KOPT-K1 (cell line): ENCODE data around the gene MCM3AP.
"Not testable (repeated sequence)": the region's sequence is repeated elsewhere in the genome, so short reads cannot be mapped to it uniquely, and the experiment has no call there.

Experiments used
- H3K27ac ChIP-seq: fragments of 200-600 bp; sonication (generic); 2 replicates; pipeline ENCODE4 v1.5.1; 2016; ENCODE audit warnings: antibody characterized with exemption, mild to moderate bottlenecking, low read depth, low read length; ENCODE audit not compliant: poor library complexity, severe bottlenecking
- H3K36me3 ChIP-seq: fragments of 200-600 bp; sonication (generic); 2 replicates; pipeline ENCODE4 v1.5.1; 2017; ENCODE audit warnings: antibody characterized with exemption, mild to moderate bottlenecking, low read length, moderate library complexity; ENCODE audit not compliant: insufficient read depth
- H3K9me3 ChIP-seq: fragments of 200-600 bp; sonication (generic); 2 replicates; pipeline ENCODE4 v1.5.1; 2017; ENCODE audit warnings: antibody characterized with exemption, low read length, mild to moderate bottlenecking; ENCODE audit not compliant: insufficient read depth, poor library complexity, severe bottlenecking

The MCM3AP gene

DNA sequence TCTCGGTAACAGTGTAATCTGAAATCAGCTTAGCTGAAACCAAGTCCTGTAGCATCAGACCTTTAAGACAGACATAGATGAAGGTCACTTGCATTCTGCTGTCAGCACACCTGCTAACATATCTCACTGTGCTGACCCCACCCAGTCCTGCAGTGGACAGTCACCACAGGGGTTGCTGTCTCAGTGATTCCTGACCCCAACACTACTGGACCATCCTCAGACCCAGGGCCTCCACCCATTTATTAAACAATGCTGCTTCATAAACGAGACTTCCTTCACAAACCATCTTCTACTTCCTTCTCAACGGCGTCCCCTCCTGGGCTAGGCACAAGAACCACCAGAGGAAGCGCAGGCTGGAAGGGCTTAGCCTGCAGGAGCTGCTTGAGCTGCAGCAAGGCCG, 39.1 kb downstream of the MCM3AP start:
- Histone ChIP-seq H3K9me3 (no peaks in the 10 kb centered on the region), H3K36me3 (peaks cover 97% of the 10 kb centered on the region), H3K27ac (no peak overlapping the region)

DNA sequence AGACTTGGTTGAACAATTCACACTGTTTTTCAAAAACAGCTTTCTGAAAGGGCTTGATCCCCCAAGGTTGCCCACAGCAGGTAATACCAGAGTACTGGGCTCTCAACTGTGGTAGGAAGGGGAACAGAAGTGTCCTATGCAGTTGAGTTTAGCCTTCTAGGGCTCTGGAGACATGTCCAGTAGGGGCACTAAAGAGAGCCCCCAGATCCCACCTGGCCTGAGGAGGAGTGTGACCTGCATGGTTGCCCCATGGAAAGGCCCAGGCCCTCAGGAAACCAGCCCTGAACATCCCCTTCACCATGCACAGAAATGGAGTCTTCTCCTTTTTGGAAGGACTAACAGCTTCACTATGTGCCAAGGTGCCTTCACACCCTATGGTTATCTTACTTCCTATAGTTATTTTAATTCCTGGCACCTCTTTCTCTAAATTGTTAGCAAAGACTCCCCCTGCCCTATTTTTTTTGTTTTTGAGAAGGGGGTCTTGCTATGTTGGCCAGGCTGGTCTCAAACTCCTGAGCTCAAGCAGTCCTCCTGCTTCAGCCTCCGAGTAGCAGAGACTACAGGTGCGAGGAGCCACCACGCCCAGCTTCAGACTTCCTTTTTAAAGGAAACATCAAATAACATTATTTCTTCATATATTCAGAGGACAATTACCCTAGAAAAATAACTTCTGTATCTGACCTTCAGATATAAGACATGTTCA, 40.0 kb downstream of the MCM3AP start:
- Histone ChIP-seq H3K36me3 (peaks cover 97% of the 10 kb centered on the region), H3K27ac (no peak overlapping the region), H3K9me3 (no peaks in the 10 kb centered on the region)

DNA sequence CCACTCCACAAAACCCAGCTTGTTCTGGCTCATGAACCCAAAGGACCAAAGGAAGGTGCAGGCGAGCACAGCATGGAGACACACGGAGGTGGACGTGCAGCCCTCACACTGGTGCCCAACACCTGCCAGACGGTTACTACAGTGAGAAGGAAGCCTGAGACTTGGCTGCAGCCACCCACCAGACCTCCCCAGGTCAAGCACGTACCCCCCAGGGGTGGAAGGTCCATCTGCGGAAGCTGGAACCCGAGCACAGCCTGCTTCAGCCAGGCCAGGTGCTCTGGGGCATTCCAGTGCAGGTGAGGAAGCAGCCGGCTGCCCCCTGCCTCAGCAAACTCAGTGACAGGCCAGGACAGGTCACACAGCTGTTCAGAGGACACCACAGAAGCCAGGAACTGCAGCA, 40.8 kb downstream of the MCM3AP start:
- Histone ChIP-seq H3K36me3 (peaks cover 97% of the 10 kb centered on the region), H3K27ac (no peak overlapping the region), H3K9me3 (no peaks in the 10 kb centered on the region)

DNA sequence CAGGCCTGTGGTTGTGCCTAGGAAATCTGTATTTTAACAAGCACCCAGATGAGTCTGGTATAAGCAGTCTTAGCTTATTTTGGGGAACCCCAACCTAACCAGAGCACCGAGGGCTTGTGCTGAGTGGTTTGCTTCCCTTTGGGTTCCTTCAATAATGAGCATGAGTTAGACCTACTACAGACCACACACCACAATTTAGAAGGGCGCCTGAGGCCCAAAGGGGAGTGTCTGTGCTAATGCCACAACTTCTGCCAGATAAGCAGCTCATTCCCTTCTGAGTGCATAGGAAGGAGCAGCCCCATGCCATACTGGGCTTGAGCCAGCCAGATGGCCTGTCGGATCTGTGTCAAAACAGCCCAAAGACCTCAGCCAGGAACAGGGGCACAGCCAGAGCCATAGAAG, 41.5 kb downstream of the MCM3AP start:
- no peaks in the 10 kb centered on the region for H3K9me3 ChIP-seq
- no peak overlapping the region for H3K27ac ChIP-seq
- peaks cover 97% of the 10 kb centered on the region for H3K36me3 ChIP-seq

DNA sequence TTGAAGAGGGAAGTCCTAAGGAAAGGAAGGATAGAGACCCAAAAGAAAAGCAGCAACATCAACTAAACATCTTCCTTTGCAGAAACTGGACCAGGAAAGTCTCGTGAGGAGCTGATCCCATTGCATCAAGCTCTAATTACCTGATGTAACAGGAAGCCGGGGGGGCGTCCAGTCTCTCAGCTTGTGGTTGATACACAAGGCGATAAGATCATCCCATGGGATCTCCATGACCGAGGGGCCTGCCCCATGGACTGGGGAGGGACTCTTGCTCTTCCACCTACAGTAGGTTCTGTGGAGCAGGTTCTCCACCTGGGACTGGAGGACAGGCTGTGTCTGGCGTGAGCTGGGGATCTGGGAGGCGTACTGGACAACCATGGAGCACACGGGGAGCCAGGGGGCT, 42.1 kb downstream of the MCM3AP start:
- peaks cover 96% of the 10 kb centered on the region for H3K36me3 ChIP-seq
- H3K9me3 ChIP-seq, result no peaks in the 10 kb centered on the region
- no peak overlapping the region for H3K27ac ChIP-seq

DNA sequence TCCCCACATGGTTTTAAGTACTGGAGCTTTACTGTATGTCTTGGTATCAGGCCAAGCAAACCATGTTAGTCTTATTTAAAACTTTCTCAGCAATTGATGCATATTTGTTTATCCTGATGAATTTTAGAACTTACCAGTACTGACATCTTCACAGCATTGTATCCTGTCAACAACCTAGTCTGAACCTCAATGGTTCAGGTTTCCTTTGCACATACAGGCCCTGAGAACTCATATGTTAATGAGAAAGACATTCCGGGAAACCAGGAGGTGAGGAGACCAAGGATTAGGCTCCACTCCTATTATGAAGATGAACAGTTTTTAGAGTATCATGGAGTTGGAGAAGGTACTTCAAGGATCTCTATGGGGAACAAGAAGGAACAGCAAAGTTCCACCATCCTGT, 43.8 kb downstream of the MCM3AP start:
- H3K36me3 ChIP-seq, result peaks cover 84% of the 10 kb centered on the region
- H3K27ac ChIP-seq, H3K9me3 ChIP-seq: not testable (repeated sequence)

DNA sequence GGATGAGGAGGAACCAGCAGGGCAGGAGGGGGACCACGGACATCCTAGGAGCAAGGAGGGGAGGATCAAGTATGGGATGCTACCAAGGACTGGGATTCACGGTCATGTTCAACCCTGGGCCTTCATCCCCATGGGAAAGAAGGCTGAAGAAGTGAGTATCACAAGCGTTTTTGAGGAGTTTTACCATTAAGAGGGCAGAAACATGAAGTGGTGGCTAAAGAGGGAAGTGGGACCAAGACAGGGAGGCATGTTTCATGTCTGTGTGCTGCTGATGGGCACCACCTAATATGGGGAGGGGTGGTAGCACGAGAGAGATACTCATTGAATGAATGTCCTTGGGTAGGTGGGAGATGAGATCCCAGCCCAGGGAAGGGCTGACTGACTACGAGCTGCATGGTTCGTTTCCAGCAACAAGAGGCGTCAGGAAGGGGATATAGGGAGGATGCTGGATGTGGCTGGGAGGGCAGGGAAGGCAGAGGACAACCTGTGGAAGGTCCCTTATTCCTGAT, 45.5 kb downstream of the MCM3AP start:
- Histone ChIP-seq H3K27ac (no peak overlapping the region), H3K36me3 (peaks cover 84% of the 10 kb centered on the region), H3K9me3 (no peaks in the 10 kb centered on the region)

DNA sequence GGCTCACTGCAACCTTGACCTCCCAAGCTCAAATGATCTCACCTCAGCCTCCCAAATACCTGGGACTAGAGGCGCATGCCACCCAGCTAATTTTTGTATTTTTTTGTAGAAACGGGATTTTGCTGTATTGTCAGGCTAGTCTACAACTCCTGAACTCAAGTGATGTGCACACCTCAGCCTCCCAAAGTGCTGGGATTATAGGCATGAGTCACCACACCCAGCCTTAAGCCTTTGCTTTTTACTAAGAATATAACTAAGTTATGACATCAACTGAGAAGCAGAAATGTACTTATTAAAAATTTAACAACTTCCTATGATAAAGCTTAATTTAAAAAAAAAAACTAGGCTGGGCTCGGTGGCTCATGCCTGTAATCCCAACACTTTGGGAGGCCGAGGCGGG, 47.9 kb downstream of the MCM3AP start:
- H3K9me3 ChIP-seq, result no peaks in the 10 kb centered on the region
- peaks cover 82% of the 10 kb centered on the region for H3K36me3 ChIP-seq
- H3K27ac ChIP-seq, result no peak overlapping the region

DNA sequence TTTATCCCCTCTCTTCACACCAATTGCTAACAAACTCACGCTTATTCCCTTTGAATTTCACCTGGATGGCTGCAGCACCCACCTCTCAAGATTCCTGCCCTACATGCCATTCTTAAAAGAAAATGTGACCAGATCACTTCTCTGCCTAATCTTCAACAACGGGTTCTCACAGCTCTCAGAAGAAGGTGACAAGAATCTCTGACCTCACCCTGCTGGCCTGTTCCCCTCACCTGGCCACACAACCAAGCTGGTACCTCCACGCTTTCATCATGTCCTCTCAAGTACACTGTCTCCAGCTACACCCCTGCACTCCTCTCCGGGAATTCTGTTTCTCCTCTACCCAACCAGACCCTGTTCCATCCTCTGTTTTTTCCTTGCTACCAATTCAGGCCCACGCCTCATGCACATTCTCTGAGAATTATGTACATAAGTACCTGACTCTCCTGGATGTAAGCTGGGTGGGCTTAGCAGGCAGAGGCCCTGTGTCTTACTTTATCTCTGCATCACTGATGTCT, 50.9 kb downstream of the MCM3AP start:
- H3K36me3 ChIP-seq, result peaks cover 76% of the 10 kb centered on the region
- H3K9me3 ChIP-seq, result no peaks in the 10 kb centered on the region
- H3K27ac ChIP-seq, result peak overlapping the region; percentile 20

DNA sequence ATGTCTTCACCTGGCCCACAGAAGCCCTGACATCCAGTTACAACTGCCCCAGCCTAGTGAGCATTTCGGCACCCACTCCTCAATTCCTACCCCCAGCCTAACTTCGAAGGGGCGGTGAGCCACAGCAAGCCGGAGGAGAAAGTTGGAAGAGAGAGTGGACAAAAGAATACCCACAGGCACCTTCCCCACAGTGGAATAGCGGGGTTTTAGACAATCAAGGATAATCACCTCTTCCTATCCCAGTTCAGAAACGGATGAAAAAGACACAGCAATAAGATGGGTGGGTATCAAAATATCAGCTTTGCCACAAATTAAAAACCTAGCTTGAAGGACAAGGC, 55.5 kb downstream of the MCM3AP start:
- Histone ChIP-seq H3K9me3 (no peaks in the 10 kb centered on the region), H3K27ac (peak overlapping the region; percentile 71), H3K36me3 (peaks cover 56% of the 10 kb centered on the region)

DNA sequence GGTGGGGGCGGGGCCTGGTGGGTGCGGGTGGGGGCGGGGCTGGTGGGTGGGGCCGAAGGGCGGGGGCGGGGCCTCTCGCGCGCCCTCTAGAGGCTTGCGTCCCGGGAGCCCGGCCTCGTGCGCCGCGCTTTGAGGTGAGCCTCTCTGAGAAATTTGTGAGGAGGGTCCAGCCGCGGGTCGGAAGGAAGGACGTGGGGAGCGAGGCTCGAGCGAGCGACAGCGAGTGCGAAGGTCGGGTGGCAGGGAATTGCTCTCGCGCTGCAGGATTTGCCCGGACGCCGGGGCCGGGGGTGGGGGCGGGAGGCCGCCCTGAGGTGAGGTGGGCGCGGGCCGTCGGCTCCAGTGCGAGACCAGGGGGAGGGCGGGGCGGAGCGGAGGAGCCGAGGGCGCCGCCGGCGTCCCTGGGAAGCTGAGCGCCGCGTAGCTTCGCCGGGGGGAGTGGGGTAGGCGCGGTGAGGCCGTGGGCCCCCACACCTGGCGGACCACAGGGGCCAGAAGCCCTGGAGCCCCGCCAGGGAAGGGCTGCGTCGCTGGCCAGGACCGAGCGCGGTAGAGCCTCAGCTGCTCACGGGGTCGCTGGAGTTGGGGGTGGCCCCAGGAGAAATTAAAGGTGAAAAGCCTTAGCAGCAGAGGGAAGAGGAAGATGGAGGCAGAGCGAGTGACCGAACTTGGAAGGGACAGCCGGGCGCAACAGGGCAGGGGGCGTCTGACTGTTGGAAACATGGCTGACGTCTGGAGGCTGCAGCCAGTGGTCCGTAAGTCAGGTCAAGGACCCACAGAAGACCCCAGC, 56.1 kb downstream of the MCM3AP start:
- Histone ChIP-seq H3K36me3 (peaks cover 51% of the 10 kb centered on the region), H3K9me3 (no peaks in the 10 kb centered on the region), H3K27ac (peak overlapping the region; percentile 71)

DNA sequence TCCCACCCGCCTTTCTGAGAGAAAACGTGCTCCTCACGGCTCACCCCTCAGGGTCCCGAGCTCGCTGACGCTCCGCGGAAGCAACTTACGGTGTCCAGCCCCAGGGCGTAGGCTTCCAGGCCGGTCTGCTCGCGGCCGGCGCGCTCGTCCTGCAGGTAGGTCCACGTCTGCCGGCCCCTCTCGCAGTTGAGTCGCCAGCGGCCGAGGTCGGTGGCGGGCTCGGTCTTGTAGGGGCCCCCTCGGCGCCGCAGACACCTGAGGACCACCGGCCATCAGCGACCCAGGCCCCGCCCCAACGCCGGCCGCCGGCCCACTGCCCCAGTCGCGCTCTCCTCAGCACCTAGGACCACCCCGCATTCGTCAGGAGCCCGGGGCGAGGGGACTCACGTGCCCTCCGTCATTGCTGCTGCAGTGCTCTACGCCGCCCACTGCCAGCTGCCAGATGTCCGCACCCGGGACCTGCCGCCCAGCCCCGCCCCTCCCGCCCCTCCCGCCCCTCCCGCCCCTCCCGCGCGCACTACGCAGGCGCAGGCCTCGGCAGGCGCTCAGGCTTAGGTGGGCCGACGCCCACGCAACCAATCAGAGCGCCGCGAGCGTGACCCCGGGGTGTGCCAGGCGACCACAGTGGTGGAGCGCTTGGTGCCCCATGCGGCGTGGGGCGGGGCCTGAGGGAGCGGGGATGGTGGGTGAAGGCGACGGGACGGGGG, 56.9 kb downstream of the MCM3AP start, which contains the start of gene LSS:
Gene LSS (minus strand): TSS at position 430 of the 707 bp plus-strand sequence. CDS start 29 bp downstream, at position 401.
- H3K36me3 ChIP-seq, result peaks cover 42% of the 10 kb centered on the region
- no peaks in the 10 kb centered on the region for H3K9me3 ChIP-seq

DNA sequence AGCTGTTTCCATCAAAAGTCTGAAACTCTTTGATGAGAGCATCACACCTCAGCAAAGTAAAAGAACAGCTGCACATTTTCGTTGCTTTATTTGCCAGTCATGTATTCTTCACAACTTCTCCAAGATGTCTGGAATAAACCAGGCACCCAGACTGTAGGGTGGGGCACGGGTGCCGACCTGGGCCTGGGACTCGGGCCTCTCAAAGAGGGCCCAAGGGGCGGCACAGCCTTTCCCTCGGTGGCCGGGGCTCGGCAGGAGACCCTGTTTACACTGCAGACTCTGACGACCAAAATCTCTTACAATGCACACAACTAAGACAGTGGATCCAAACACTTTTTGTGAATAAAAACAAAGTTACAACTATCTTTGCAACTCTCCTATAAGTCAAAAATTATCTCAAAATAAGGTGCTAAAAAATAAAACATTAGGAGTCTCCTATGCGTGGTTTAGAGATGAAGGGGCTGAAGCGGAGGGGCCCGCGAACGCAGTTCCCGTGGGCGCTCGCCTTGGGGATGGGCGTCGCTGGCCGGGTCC, 57.5 kb downstream of the MCM3AP start:
- Histone ChIP-seq H3K9me3 (no peaks in the 10 kb centered on the region), H3K27ac (peak overlapping the region; percentile 75), H3K36me3 (peaks cover 42% of the 10 kb centered on the region)

More for the DNA sequence above, 56.9 kb downstream of the MCM3AP start, which contains the start of gene LSS:
- H3K27ac ChIP-seq, result peak within 1 kb of the TSS; percentile 75

DNA sequence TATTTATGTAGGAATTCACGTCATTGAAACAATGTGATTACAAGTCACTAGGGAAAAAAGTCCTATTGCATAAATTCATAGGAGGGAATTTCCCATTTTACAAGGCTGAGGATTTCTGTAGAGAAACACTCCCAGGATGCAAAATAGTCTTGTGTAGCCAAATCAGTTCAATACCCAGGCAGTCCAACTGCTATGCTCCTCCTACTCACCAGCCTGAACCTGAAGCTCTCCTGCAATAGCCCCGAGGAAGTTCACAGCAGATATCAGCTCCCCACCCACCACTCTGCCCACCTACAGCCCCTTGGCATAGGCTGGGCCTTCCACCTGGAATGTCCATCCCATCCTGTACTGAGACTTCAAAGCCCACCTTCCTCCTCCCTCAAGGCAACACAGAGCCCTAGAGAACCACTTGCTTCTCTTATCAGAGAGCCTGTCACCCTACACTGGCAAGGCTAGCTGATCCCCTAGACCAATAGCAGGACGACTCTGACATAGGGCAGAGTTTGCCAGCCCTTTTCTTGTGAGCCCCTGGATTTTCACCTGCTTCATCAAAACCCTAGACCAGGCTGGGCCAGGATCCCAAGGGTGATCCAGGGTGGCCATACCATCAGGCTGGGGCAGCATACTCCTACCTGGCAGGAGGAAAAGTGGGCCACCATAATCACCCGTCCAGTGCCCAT, 58.4 kb downstream of the MCM3AP start:
- H3K27ac ChIP-seq, result peak overlapping the region; percentile 75
- H3K36me3 ChIP-seq, result peaks cover 42% of the 10 kb centered on the region
- no peaks in the 10 kb centered on the region for H3K9me3 ChIP-seq
